Measurements from ENCODE around the gene QSOX1.

GRCh38 chr1:180144659-180145357, 9.9 kb upstream of the QSOX1 start:
- TF ChIP-seq CTCF (conservative IDR thresholded peaks at IDR 0.05), result no peak
- TF ChIP-seq EZH2 (IDR thresholded peaks at IDR 0.05; ENCODE audit: low read depth), result no peak
